SU-DHL-6 (cell line): ENCODE data around the gene ICA1.

Experiments used
- EZH2phosphoT487 ChIP-seq: fragments of 200-600 bp; sonication (generic), shearing (Covaris generic); conservative IDR thresholded peaks from 2 replicates; pipeline ENCODE4 v1.6.1; 2018; ENCODE audit warnings: mild to moderate bottlenecking, antibody characterized with exemption, low read length, moderate library complexity, mixed read lengths
- TF ChIP-seq, protein P1 (sequence below): fragments of 200-600 bp; sonication (generic); IDR thresholded peaks from one replicate; pipeline ENCODE4 v1.5.1; 2017; ENCODE audit warnings: antibody characterized with exemption, mild to moderate bottlenecking, low read length, moderate library complexity; ENCODE audit not compliant: insufficient read depth, poor library complexity, severe bottlenecking

DNA sequence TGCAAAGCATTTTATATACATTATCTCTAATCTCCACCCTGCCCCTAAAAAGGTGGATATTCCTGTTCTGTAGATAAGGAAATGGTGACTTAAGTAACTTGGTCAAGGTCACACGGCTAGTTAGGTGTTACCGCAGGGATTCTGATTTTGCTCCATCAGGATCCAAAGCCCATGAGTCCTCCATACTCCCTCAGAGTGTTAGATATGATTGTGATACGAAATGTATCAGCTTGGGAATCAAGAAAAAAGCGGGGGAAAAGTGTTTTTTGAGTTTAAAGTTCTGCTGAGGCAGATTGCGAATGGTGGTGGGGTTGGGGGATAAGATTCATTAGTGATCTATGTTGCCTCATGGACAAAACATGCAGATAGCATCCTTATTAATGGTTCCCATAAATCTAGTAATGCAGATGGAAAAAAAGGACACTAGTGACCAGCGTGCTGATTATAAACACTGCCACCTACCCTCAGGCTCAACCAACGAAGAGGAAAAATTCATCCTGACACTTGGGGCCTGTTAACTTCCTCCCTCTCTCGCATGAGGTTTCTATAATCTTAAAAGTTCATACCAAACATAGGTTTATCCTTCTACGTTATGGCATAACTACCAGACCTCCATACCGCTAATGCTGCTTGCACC lies 2.3 kb downstream of the ICA1 start:
- TF ChIP-seq, protein P1, sequence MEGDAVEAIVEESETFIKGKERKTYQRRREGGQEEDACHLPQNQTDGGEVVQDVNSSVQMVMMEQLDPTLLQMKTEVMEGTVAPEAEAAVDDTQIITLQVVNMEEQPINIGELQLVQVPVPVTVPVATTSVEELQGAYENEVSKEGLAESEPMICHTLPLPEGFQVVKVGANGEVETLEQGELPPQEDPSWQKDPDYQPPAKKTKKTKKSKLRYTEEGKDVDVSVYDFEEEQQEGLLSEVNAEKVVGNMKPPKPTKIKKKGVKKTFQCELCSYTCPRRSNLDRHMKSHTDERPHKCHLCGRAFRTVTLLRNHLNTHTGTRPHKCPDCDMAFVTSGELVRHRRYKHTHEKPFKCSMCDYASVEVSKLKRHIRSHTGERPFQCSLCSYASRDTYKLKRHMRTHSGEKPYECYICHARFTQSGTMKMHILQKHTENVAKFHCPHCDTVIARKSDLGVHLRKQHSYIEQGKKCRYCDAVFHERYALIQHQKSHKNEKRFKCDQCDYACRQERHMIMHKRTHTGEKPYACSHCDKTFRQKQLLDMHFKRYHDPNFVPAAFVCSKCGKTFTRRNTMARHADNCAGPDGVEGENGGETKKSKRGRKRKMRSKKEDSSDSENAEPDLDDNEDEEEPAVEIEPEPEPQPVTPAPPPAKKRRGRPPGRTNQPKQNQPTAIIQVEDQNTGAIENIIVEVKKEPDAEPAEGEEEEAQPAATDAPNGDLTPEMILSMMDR = no peak
- no peak for TF ChIP-seq EZH2phosphoT487
